ENCODE data around the gene GDNF.

GDNF gene

GRCh38 chr5:37776826-37777225, 63.0 kb downstream of the GDNF start:
- DNase-seq = no peak

- DNase-seq = no peak
These were observed 64.8 kb downstream of the GDNF start for GRCh38 chr5:37774912-37775483.

GRCh38 chr5:37773809-37774208, 66.0 kb downstream of the GDNF start:
- no peak for DNase-seq

GRCh38 chr5:37772255-37772654, 67.6 kb downstream of the GDNF start:
- DNase-seq = no peak

- DNase-seq = no peak
These were observed 68.1 kb downstream of the GDNF start for GRCh38 chr5:37771731-37772130.

- DNase-seq = no peak
These were observed 68.6 kb downstream of the GDNF start for GRCh38 chr5:37771203-37771611.

GRCh38 chr5:37770786-37771185, 69.1 kb downstream of the GDNF start:
- no peak for DNase-seq

DNA sequence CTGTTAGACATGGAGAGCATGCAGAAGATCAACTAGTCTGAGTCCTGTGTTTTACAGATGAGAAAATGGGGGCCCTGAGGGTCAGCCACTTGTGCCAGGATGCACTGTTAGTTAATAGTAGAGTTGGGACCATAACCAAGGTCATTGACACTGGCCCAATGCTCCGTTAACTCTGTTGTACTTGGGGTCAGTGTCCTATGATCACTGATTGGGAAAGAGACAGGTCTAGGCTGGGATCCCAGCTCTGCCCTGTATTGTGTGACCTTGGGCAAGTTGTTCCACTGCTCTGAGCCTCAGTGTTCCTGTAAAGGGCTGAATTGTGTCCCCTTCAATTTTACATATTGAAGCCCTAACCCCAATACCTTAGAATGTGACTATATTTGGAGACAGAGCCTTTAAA, 70.0 kb downstream of the GDNF start:
- DNase-seq = no peak

GRCh38 chr5:37769108-37769507, 70.7 kb downstream of the GDNF start:
- DNase-seq = no peak

- DNase-seq = no peak
These were observed 71.5 kb downstream of the GDNF start for GRCh38 chr5:37768371-37768770.

DNA sequence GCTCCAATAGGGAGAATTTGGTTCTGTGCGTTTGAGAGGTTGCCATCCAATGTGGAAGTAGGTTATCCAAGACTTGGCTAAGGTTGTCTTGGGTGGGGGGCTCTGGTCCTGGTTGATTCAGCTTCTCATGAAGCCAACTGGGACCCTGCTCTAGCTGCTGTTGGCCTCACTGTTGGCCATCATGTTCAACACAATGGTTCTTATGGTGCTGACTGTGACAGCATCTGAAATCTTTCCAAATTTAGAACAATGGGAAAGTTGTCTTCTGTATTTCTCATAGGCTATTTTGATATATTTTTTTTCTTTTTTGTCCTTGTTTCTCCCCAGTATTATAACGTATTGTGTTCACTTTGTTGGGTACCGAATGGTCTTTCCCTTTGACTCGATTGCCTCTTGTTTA, 71.9 kb downstream of the GDNF start:
- DNase-seq = no peak

DNA sequence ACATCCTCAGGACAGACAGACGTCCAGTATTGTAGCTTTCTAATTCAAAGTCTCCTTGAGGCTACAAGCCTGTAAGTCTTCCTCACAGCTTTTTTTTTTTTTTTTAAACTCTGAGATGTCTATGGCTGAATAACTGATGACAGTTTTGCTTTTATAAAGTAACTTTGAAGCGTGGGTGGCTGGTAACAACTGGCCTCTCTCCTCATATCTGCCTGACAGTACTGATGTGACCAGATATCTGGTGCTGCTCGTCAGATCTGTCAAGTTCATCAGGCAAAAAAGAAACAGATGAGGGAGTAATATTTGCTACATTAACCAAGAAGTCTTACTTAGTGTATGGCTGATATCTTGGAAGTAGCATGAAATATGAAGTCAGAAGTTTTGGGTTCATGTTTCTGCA, 72.6 kb downstream of the GDNF start:
- no peak for DNase-seq
